BE2C (cell line): Measurements from ENCODE around the gene SPATA12.

Experiments
- DNase-seq: peaks from one replicate; pipeline ENCODE4 v3.0.0-alpha.2; 2020
- H3K27me3 ChIP-seq: fragments of 250-450 bp; sonication (Bioruptor Pico); 2 replicates; pipeline ENCODE4 v1.5.1; 2020; ENCODE audit warnings: mild to moderate bottlenecking
- H3K36me3 ChIP-seq: fragments of 250-450 bp; sonication (Bioruptor Pico); 2 replicates; pipeline ENCODE4 v1.5.1; 2020; ENCODE audit warnings: mild to moderate bottlenecking
- H3K4me1 ChIP-seq: fragments of 250-450 bp; sonication (Bioruptor Pico); 2 replicates; pipeline ENCODE4 v1.5.1; 2020
- H3K4me3 ChIP-seq: 2 replicates; pipeline ENCODE4 v1.5.1; 2011; ENCODE audit warnings: low read depth, low read length
- H3K9me3 ChIP-seq: fragments of 250-450 bp; sonication (Bioruptor Pico); 2 replicates; pipeline ENCODE4 v1.5.1; 2020
- TF ChIP-seq, protein P1 (sequence below): IDR thresholded peaks from 2 replicates; pipeline ENCODE4 v1.5.1; 2012; ENCODE audit warnings: mild to moderate bottlenecking, low read depth, low read length

Gene SPATA12

DNA sequence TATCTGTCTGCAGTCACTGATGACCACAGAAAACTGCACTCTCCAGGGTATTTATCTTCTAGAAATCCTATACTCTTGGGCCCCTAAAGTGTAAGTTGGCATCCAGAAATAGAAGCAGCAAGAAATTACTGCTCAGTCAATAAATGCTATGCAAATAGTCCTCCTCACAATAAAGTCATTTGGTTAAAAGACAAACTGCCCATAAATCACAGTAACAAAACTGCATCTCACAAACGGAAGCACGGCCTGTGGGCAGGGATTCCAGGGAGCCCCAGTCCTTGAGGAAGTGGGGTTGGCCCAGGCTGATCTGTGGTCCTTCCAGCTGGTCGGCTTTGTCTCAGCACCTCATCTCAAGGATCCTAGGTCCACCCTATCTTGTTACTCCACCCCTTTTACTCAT lies 29.7 kb upstream of the SPATA12 start:
- TF ChIP-seq, protein P1, sequence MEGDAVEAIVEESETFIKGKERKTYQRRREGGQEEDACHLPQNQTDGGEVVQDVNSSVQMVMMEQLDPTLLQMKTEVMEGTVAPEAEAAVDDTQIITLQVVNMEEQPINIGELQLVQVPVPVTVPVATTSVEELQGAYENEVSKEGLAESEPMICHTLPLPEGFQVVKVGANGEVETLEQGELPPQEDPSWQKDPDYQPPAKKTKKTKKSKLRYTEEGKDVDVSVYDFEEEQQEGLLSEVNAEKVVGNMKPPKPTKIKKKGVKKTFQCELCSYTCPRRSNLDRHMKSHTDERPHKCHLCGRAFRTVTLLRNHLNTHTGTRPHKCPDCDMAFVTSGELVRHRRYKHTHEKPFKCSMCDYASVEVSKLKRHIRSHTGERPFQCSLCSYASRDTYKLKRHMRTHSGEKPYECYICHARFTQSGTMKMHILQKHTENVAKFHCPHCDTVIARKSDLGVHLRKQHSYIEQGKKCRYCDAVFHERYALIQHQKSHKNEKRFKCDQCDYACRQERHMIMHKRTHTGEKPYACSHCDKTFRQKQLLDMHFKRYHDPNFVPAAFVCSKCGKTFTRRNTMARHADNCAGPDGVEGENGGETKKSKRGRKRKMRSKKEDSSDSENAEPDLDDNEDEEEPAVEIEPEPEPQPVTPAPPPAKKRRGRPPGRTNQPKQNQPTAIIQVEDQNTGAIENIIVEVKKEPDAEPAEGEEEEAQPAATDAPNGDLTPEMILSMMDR, result no peak
- no peak for DNase-seq
- Histone ChIP-seq H3K27me3 (no peaks in the 10 kb centered on the region), H3K4me1 (no peaks in the 10 kb centered on the region), H3K36me3 (no peaks in the 10 kb centered on the region), H3K9me3 (no peaks in the 10 kb centered on the region), H3K4me3 (no peak overlapping the region)

DNA sequence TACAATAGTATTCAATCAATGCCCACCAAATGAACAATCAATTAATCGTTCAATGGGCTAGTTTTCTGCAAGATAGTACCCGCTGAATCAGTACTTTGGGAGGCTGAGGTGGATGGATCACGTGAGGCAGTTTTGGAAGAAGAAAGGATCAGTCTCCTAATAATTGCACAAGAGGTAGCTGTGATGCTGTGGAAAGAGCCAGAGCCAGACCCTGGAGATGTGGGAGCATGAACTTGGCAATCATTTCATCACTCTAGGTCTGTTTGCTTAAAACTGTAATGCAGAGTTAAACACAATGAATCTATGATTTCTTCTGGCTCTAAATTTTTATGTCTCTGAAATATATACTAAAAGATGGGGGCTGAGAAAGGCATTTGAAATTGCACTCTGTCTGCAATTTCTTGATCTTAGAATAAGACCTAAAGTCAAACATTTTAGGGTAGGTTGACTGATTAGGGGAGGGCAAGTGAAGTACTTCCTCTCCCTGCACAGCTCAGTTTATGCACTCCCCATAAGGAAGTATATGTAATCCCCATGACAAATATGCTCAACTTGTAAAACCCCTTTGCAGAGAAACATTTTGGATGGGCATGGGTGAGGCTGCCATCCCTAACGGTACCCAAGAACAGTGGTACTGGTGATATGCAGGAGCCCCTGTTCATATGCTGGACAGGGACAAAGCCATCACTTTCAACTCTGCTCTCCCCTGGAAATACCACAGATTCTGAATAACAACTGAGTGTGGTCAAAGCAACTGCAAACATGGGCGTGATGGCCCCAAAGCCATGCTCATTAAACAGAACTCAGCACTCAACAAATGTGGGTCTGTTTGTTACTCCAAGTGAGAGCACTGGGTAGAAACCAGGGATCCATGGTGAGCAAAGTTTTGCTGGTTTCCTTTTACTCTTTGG lies 28.6 kb upstream of the SPATA12 start:
- H3K36me3 ChIP-seq, result no peaks in the 10 kb centered on the region
- no peaks in the 10 kb centered on the region for H3K4me1 ChIP-seq
- TF ChIP-seq, protein P1, result no peak
- DNase-seq, result no peak
- H3K4me3 ChIP-seq, result no peak overlapping the region
- no peaks in the 10 kb centered on the region for H3K9me3 ChIP-seq
- no peaks in the 10 kb centered on the region for H3K27me3 ChIP-seq

DNA sequence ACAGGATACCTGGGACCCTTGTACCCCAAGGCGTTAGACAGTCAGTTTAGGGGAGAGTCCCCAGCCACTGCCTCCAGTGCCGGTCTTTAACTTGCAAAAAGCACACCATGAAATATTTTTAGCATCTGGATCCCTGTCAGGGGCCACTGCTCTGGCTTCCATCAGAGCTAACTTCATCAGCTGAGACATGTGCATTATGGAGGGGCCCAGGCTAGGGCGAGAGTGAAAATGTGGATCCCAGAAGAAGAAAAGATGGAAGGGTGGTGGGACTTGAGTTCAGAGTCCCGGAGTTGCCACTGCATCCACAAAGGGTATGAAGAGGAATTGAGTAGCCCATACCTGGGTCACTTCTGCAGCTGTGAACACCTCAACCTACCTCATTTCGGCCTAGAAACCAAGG lies 23.5 kb upstream of the SPATA12 start:
- Histone ChIP-seq H3K4me3 (no peak overlapping the region), H3K9me3 (no peaks in the 10 kb centered on the region), H3K4me1 (no peaks in the 10 kb centered on the region), H3K36me3 (no peaks in the 10 kb centered on the region), H3K27me3 (no peaks in the 10 kb centered on the region)
- TF ChIP-seq, protein P1, result no peak
- DNase-seq, result no peak

DNA sequence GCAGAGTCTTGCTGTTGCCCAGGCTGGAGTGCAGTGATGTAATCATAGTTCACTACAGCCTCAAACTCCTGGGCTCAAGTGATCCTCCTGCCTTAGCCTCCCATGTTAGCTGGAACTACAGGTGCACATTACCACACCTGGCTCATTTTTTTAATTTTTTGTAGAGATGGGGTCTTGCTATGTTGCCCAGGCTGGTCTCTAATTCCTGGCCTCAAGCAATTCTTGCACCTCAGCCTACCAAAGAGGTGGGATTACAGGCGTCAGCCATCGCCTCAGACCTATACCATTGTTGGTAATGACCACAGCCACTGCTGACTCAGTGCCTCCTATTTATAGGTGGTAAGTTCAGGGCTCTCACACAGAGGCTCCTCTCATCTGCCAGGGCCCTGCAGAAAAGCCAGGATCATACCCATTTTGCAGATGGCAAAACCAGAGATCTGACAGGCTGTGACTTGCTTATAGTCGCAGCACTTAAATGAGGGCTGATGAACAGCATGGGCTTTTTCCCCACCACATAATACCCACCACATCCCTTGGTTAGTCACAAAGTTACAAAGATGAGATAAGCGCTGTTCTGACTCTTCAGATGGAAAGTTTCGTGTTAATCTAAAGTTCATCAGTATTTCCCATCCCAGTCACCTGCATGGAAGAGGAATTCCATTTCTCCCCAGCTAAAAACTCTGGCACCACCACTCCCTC lies 21.8 kb upstream of the SPATA12 start:
- no peak overlapping the region for H3K4me3 ChIP-seq
- no peaks in the 10 kb centered on the region for H3K36me3 ChIP-seq
- no peaks in the 10 kb centered on the region for H3K27me3 ChIP-seq
- no peaks in the 10 kb centered on the region for H3K9me3 ChIP-seq
- TF ChIP-seq, protein P1, result no peak
- H3K4me1 ChIP-seq, result no peaks in the 10 kb centered on the region
- DNase-seq, result no peak

DNA sequence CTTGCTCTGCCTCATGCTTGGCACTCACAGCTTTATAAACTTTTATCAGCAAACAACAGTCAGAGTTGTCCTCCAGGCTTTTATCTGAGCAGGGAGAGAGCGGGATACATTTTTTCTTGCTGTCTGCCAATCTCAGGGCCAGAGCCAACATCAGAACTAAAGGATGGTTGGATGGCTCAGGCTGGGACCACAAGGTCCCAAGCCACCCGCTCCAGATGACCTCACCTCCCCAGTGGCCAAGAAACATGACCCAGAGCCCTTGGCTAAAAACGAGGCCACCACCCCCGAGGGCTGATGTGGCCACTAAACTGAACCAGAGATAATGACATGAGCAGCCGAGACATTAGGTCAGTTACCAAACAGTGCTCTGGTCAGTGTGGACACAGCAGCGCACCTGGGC lies 18.8 kb upstream of the SPATA12 start:
- no peaks in the 10 kb centered on the region for H3K9me3 ChIP-seq
- H3K36me3 ChIP-seq, result no peaks in the 10 kb centered on the region
- no peaks in the 10 kb centered on the region for H3K27me3 ChIP-seq
- no peak for DNase-seq
- TF ChIP-seq, protein P1, result no peak
- H3K4me1 ChIP-seq, result no peaks in the 10 kb centered on the region
- H3K4me3 ChIP-seq, result no peak overlapping the region

DNA sequence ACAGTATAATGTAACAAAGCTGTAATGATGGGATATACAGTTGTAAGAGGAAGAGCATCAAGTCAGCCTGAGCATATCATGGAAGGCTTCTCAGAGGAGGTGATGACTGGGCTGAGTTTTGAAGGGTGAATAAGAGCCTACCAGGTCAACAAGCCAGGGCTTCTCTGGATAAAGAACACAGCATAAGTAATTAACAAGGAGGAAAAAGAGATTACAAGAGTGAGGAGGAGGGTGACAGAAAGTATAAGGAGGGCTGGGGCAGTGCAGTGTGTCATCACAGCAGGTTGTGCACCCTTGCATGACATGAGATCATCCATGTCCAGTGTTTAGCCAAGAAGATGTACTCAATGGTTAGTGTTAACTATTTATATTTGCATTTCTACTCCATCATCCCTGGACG lies 16.9 kb upstream of the SPATA12 start:
- DNase-seq, result no peak
- no peaks in the 10 kb centered on the region for H3K27me3 ChIP-seq

More for the DNA sequence above, 16.9 kb upstream of the SPATA12 start:
- Histone ChIP-seq H3K4me1 (no peaks in the 10 kb centered on the region), H3K9me3 (no peaks in the 10 kb centered on the region), H3K4me3 (no peak overlapping the region), H3K36me3 (no peaks in the 10 kb centered on the region)
- TF ChIP-seq, protein P1, result no peak
